ENCODE measurements around the gene JUND. TPM values are rescaled to one million over a fixed set of nuclear protein-coding genes. Genes with fewer than 3 reads are reported as not detected.

Gene JUND
- total RNA-seq, 1 donor from 2014 or later, result 531 TPM

GRCh38 chr19:18266771-18267686 is 14.4 kb downstream of the JUND start:
- TF ChIP-seq, protein P1, sequence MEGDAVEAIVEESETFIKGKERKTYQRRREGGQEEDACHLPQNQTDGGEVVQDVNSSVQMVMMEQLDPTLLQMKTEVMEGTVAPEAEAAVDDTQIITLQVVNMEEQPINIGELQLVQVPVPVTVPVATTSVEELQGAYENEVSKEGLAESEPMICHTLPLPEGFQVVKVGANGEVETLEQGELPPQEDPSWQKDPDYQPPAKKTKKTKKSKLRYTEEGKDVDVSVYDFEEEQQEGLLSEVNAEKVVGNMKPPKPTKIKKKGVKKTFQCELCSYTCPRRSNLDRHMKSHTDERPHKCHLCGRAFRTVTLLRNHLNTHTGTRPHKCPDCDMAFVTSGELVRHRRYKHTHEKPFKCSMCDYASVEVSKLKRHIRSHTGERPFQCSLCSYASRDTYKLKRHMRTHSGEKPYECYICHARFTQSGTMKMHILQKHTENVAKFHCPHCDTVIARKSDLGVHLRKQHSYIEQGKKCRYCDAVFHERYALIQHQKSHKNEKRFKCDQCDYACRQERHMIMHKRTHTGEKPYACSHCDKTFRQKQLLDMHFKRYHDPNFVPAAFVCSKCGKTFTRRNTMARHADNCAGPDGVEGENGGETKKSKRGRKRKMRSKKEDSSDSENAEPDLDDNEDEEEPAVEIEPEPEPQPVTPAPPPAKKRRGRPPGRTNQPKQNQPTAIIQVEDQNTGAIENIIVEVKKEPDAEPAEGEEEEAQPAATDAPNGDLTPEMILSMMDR (IDR thresholded peaks at IDR 0.05), result no peak
- TF ChIP-seq POLR2A (IDR thresholded peaks at IDR 0.05) (no peak), POLR2AphosphoS5 (IDR thresholded peaks at IDR 0.05; ENCODE audit: insufficient read depth in 1 of 2, low read depth in 1 of 2) (no peak)
- intact Hi-C loops (cut with DNase I), result no loop called here
- no peak for DNase-seq (ENCODE audit: extremely low spot score in 2 of 2)
- H3K9me3 ChIP-seq, result no peaks in the 10 kb centered on the region
- H3K4me3 ChIP-seq, result no peak overlapping the region
- no peak overlapping the region for H3K27ac ChIP-seq
- H3K4me1 ChIP-seq, result no peaks in the 10 kb centered on the region
- H3K27me3 ChIP-seq, result no peaks in the 10 kb centered on the region
- peaks cover 0 to 29% of the 10 kb centered on the region in 2 donors for H3K36me3 ChIP-seq

- H3K4me3 ChIP-seq, result no peak overlapping the region
- TF ChIP-seq POLR2AphosphoS5 (IDR thresholded peaks at IDR 0.05; ENCODE audit: insufficient read depth in 1 of 2, low read depth in 1 of 2), result no peak
- no peak for TF ChIP-seq POLR2A (IDR thresholded peaks at IDR 0.05)
- TF ChIP-seq, protein P1 (IDR thresholded peaks at IDR 0.05), result no peak
- intact Hi-C loops (cut with DNase I), result no loop called here
- no peak for DNase-seq (ENCODE audit: extremely low spot score in 2 of 2)
- peaks cover 0 to 29% of the 10 kb centered on the region in 2 donors for H3K36me3 ChIP-seq
- no peaks in the 10 kb centered on the region for H3K9me3 ChIP-seq
- H3K4me1 ChIP-seq, result no peaks in the 10 kb centered on the region
- no peak overlapping the region for H3K27ac ChIP-seq
- no peaks in the 10 kb centered on the region for H3K27me3 ChIP-seq
These were observed 15.8 kb downstream of the JUND start for GRCh38 chr19:18265582-18265981.

- intact Hi-C loops (cut with DNase I), result no loop called here
- no peak overlapping the region for H3K4me3 ChIP-seq
- H3K4me1 ChIP-seq, result no peaks in the 10 kb centered on the region
- peaks cover 0 to 29% of the 10 kb centered on the region in 2 donors for H3K36me3 ChIP-seq
- DNase-seq (ENCODE audit: extremely low spot score in 2 of 2), result no peak
- no peak overlapping the region for H3K27ac ChIP-seq
- TF ChIP-seq POLR2A (IDR thresholded peaks at IDR 0.05) (no peak), POLR2AphosphoS5 (IDR thresholded peaks at IDR 0.05; ENCODE audit: insufficient read depth in 1 of 2, low read depth in 1 of 2) (no peak)
- TF ChIP-seq, protein P1 (IDR thresholded peaks at IDR 0.05), result no peak
- H3K9me3 ChIP-seq, result no peaks in the 10 kb centered on the region
- no peaks in the 10 kb centered on the region for H3K27me3 ChIP-seq
These were observed 16.4 kb downstream of the JUND start for GRCh38 chr19:18264971-18265540.

DNA sequence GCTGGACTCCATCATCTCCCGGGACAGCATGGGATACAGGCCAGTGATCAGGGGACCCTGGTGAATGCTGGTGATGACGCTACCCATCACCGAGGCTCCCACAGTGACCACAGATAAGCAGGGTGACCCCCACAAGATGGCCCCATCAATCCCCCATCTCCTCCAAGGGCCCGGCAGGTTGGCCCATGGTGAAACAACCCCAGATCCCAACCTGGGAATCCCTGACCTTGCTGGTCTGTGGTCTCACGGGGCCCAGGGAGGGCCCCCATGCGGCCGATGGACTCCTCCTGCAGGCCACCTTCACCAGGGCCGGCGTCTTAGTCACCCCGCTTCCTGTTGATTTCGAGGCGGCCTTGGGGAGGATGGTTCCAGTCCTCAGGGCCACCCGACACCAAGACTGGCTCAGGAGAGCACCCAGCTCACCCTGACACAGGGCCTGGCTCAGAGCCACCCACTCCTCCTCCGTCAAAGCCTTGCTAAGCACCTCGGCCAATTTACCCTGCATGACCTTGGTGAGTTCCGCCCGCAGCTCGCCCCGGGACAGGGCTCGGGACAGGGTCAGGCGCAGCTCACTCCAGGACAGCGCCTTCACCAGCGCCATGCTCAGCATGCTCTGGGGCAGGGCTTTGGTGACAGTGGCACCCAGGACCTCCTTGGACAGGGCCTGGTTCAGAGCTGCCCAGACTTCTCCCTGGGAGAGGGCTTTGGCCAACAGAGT is 17.1 kb downstream of the JUND start:
- peaks cover 0 to 29% of the 10 kb centered on the region in 2 donors for H3K36me3 ChIP-seq

More for the DNA sequence above, 17.1 kb downstream of the JUND start:
- no peak overlapping the region for H3K27ac ChIP-seq
- DNase-seq (ENCODE audit: extremely low spot score in 2 of 2), result no peak
- TF ChIP-seq POLR2AphosphoS5 (IDR thresholded peaks at IDR 0.05; ENCODE audit: insufficient read depth in 1 of 2, low read depth in 1 of 2), result no peak
- TF ChIP-seq, protein P1 (IDR thresholded peaks at IDR 0.05), result no peak
- TF ChIP-seq POLR2A (IDR thresholded peaks at IDR 0.05), result no peak
- intact Hi-C loops (cut with DNase I), result no loop called here
- H3K27me3 ChIP-seq, result no peaks in the 10 kb centered on the region
- no peaks in the 10 kb centered on the region for H3K9me3 ChIP-seq
- H3K4me3 ChIP-seq, result no peak overlapping the region
- no peaks in the 10 kb centered on the region for H3K4me1 ChIP-seq
